Measurements from ENCODE around the gene RPS19BP1. TPM values are rescaled to one million over a fixed set of nuclear protein-coding genes. Genes with fewer than 3 reads are reported as not detected.

RPS19BP1 gene
- total and polyA plus RNA-seq, 2 of the 8 experiments (the other 6 are each of a cell fraction or from before 2014, with no cell fraction given): 77.9 to 97.9 TPM

DNA sequence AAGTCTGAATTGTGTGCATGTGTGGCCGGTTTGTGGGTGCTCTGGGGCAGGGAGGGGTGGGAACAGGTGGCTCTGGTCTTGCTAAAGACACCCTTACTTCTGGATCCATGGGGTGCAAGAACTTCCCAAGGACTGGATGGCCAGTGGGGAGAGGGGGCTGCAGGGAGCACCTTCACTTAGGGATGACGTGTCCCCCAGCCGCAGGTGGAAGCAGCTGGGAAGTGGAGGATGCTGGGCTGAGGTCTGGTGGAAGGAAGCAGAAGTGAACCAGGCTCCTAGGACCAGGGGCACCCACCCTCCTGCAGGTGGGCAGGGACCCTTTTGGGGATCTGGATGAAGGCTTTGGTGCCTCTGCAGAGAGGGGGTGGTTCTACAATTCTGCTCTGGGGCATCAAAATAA is 40.4 kb downstream of the RPS19BP1 start:
- Histone ChIP-seq H2BK5ac (ENCODE audit: low read depth, low read length) (no peak overlapping the region), H3K14ac (ENCODE audit: insufficient read length) (no peak overlapping the region), H3K36me3 (ENCODE audit: control insufficient read depth in 2 of 4, insufficient read depth in 4 of 4, low read length in 3 of 4) (no peaks in the 10 kb centered on the region), H3K18ac (ENCODE audit: extremely low read depth, low read length) (no peak overlapping the region), H3K4me1 (replicated peaks in 1 of 4; ENCODE audit: control insufficient read depth in 3 of 4, insufficient read depth in 4 of 4, low read length in 3 of 4) (peaks cover 0 to 6% (median 4%) of the 10 kb centered on the region in 4 experiments; a peak in 4 of 7 replicates), H3K27ac (ENCODE audit: low read depth, low read length) (no peak overlapping the region), H2BK120ac (replicated peaks; ENCODE audit: low read depth, low read length) (no peak overlapping the region), H3K4me2 (ENCODE audit: insufficient read depth in 1 of 2, low read depth in 2 of 2, low read length in 2 of 2) (no peak overlapping the region), H3K27me3 (replicated peaks in 1 of 4; ENCODE audit: control insufficient read depth in 3 of 4, extremely low read depth in 1 of 4, insufficient read depth in 3 of 4, low read length in 3 of 4) (peaks cover 0 to 16% (median 3%) of the 10 kb centered on the region in 4 experiments; a peak in 5 of 7 replicates), H2AK5ac (ENCODE audit: low read depth, low read length) (no peak overlapping the region), H3K79me1 (ENCODE audit: low read depth, low read length) (no peaks in the 10 kb centered on the region), H2AFZ (ENCODE audit: low read length) (no peak overlapping the region), H2BK12ac (ENCODE audit: low read depth, low read length) (no peak overlapping the region), H3K4me3 (ENCODE audit: extremely low read depth in 1 of 4, insufficient read depth in 2 of 4, low read depth in 3 of 4, low read length in 4 of 4) (no peak overlapping the region), H3K56ac (replicated peaks; ENCODE audit: insufficient read length, low read depth, low read length) (no peak overlapping the region), H2BK15ac (ENCODE audit: low read length) (no peak overlapping the region), H4K20me1 (replicated peaks in 1 of 2; ENCODE audit: control insufficient read depth in 1 of 2, insufficient read depth in 2 of 2, low read length in 2 of 2) (peaks cover 0 to 4% of the 10 kb centered on the region in 2 experiments), H3K23me2 (ENCODE audit: low read depth, low read length) (no peaks in the 10 kb centered on the region), H3K23ac (ENCODE audit: insufficient read length) (no peak overlapping the region), H3K79me2 (ENCODE audit: control insufficient read depth in 1 of 2, insufficient read depth in 2 of 2, low read length in 2 of 2) (no peaks in the 10 kb centered on the region), H3K9me3 (ENCODE audit: insufficient read depth in 2 of 2, low read depth in 1 of 2, low read length in 1 of 2) (no peaks in the 10 kb centered on the region), H3K4ac (replicated peaks; ENCODE audit: insufficient read length, low read depth, low read length) (no peak overlapping the region), H4K8ac (ENCODE audit: extremely low read depth, insufficient read depth, low read length) (no peak overlapping the region), H4K5ac (ENCODE audit: insufficient read length, low read depth, low read length) (no peak overlapping the region), H4K91ac (replicated peaks; ENCODE audit: insufficient read length, low read length) (no peak overlapping the region), H2BK20ac (ENCODE audit: low read length) (no peak overlapping the region), H3K9ac (replicated peaks in 1 of 4; ENCODE audit: extremely low read depth in 1 of 4, low read depth in 3 of 4, low read length in 3 of 4) (no peak overlapping the region)
- CTCF ChIA-PET (ENCODE audit: partially characterized antibody): interaction anchor here (0.8 to 19.7 kb wide), 14 partner anchors 10 to 183 kb away, joined by 3 to 361 read pairs (median 12); partner anchors contain the start of genes MIEF1 and RPS19BP1
- 79% methylated on average over 3 of the region's 3 CpGs; no CpG with 5 or more reads in 1 of the 2 experiments for WGBS, 2 experiments (ENCODE audit: extremely low coverage in 1 of 2, insufficient coverage in 1 of 2, insufficient read length in 1 of 2, insufficient replicate concordance in 2 of 2, low coverage in 1 of 2, low lambda C conversion rate in 2 of 2, missing lambda C conversion rate in 1 of 2)
- FAIRE-seq (no peak), DNase-seq (ENCODE audit: low read depth in 1 of 2, low spot score in 2 of 2) (no peak)
- POLR2A ChIA-PET (ENCODE audit: partially characterized antibody): interaction anchor here (2.1 to 7.0 kb wide), 3 partner anchors 31 to 174 kb away, joined by 10 to 83 read pairs (median 10); partner anchors contain the start of genes ATF4 and RPL3
- no peak for TF ChIP-seq RFX5 (IDR thresholded peaks at IDR 0.05; ENCODE audit: borderline replicate concordance, low read depth, low read length)
- TF ChIP-seq, protein P1, sequence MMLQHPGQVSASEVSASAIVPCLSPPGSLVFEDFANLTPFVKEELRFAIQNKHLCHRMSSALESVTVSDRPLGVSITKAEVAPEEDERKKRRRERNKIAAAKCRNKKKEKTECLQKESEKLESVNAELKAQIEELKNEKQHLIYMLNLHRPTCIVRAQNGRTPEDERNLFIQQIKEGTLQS (IDR thresholded peaks at IDR 0.05; ENCODE audit: insufficient read depth, low read depth, low read length): no peak
- no peak for TF ChIP-seq JUND (IDR thresholded peaks at IDR 0.05; ENCODE audit: low read length)
- TF ChIP-seq CBX5 (IDR thresholded peaks at IDR 0.05; ENCODE audit: low read depth, low read length): no peak
- TF ChIP-seq, protein P2, sequence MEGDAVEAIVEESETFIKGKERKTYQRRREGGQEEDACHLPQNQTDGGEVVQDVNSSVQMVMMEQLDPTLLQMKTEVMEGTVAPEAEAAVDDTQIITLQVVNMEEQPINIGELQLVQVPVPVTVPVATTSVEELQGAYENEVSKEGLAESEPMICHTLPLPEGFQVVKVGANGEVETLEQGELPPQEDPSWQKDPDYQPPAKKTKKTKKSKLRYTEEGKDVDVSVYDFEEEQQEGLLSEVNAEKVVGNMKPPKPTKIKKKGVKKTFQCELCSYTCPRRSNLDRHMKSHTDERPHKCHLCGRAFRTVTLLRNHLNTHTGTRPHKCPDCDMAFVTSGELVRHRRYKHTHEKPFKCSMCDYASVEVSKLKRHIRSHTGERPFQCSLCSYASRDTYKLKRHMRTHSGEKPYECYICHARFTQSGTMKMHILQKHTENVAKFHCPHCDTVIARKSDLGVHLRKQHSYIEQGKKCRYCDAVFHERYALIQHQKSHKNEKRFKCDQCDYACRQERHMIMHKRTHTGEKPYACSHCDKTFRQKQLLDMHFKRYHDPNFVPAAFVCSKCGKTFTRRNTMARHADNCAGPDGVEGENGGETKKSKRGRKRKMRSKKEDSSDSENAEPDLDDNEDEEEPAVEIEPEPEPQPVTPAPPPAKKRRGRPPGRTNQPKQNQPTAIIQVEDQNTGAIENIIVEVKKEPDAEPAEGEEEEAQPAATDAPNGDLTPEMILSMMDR (IDR thresholded peaks at IDR 0.05; ENCODE audit: control extremely low read depth in 1 of 3, insufficient read depth in 1 of 3, low read depth in 1 of 3, low read length in 3 of 3): no peak
- no peak for TF ChIP-seq SIN3A (conservative IDR thresholded peaks at IDR 0.05 in 1 of 2, IDR thresholded peaks at IDR 0.05 in 1 of 2; ENCODE audit: low read depth in 1 of 2, low read length in 2 of 2)
- TF ChIP-seq RNF2 (IDR thresholded peaks at IDR 0.05; ENCODE audit: borderline replicate concordance, low read depth, low read length, missing control alignments, poor library complexity, severe bottlenecking): no peak
- TF ChIP-seq BCL11A (IDR thresholded peaks at IDR 0.05; ENCODE audit: low read depth in 2 of 2, low read length in 2 of 2): no peak
- no peak for TF ChIP-seq GTF2F1 (IDR thresholded peaks at IDR 0.05; ENCODE audit: borderline replicate concordance, low read depth, low read length)
- no peak for TF ChIP-seq SP1 (IDR thresholded peaks at IDR 0.05; ENCODE audit: low read depth, low read length)
